ENCODE results near the gene L3MBTL4.

L3MBTL4 gene

DNA sequence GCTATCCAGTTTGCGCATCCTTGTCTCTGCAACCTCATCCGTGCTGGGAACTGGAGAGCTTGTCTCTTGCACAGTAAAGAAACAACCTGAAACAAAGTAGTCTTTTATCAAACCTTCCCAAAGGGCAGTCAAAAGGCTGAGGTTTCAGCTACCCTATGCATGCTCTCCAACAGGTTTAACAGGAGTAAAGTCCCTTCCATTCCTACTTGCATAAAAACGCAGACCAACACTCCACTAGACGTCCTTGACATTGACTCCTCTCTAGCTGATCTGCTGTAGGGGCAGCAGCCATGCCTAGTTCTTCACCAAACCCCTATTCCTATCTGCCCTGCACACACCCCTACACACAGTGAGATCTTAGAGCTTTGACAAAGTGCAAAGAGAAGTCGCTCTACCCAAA lies 41.5 kb downstream of the L3MBTL4 start:
- no peak overlapping the region for H3K4me2 ChIP-seq
- H3K79me2 ChIP-seq (ENCODE audit: insufficient read depth, low read depth), result no peaks in the 10 kb centered on the region
- H3K4me1 ChIP-seq (ENCODE audit: low read depth, poor library complexity, severe bottlenecking), result no peaks in the 10 kb centered on the region
- TF ChIP-seq, protein P1, sequence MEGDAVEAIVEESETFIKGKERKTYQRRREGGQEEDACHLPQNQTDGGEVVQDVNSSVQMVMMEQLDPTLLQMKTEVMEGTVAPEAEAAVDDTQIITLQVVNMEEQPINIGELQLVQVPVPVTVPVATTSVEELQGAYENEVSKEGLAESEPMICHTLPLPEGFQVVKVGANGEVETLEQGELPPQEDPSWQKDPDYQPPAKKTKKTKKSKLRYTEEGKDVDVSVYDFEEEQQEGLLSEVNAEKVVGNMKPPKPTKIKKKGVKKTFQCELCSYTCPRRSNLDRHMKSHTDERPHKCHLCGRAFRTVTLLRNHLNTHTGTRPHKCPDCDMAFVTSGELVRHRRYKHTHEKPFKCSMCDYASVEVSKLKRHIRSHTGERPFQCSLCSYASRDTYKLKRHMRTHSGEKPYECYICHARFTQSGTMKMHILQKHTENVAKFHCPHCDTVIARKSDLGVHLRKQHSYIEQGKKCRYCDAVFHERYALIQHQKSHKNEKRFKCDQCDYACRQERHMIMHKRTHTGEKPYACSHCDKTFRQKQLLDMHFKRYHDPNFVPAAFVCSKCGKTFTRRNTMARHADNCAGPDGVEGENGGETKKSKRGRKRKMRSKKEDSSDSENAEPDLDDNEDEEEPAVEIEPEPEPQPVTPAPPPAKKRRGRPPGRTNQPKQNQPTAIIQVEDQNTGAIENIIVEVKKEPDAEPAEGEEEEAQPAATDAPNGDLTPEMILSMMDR (conservative IDR thresholded peaks at IDR 0.05; ENCODE audit: low read depth, low read length), result no peak
- no peaks in the 10 kb centered on the region for H4K20me1 ChIP-seq (ENCODE audit: insufficient read depth)
- H3K36me3 ChIP-seq (ENCODE audit: insufficient read depth), result no peaks in the 10 kb centered on the region
- no peak overlapping the region for H3K4me3 ChIP-seq (IDR thresholded peaks at IDR 0.05; ENCODE audit: insufficient read depth, low read depth, low read length)
- no peak overlapping the region for H3K9ac ChIP-seq
- no peaks in the 10 kb centered on the region for H3K27me3 ChIP-seq (ENCODE audit: insufficient read depth, low read depth)
- H3K27ac ChIP-seq, result no peak overlapping the region
- H2AFZ ChIP-seq (ENCODE audit: low read depth), result no peak overlapping the region

DNA sequence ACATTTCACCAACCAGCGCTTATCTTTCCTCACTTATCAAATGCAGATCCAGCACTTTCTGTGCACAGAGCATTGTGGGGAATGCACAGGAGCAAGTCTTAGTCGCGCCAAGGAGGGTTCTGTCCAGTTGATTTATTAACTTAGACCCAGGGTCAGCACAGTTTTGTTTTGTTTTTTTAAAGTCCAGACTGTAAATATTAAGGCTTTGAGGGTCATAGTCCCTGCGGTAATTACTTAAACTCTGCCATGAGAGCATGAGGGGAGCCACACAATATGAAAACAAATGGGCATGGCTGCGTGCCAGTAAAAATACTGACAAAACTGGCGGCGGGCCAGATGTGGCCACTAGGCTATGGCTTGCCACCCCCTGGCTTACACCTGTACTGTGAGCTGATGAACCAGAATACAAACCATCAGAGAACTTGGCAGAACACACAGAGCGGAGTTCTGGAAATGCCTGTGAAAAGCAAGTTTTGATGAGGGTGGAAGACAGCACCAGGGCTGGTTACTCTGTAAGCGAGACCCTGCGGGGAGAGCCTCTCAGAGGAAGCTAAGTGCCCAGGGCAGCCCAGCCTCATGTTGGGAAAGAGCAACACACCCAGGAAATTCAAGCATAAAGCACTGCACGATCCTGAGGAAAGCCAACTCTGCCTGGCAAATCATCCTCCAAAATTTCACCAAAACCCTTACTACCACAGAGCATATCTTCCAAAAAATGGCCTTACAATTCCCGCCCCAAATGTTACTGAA lies 43.6 kb downstream of the L3MBTL4 start:
- no peak overlapping the region for H3K4me3 ChIP-seq (IDR thresholded peaks at IDR 0.05; ENCODE audit: insufficient read depth, low read depth, low read length)
- H3K9ac ChIP-seq, result no peak overlapping the region
- no peak overlapping the region for H2AFZ ChIP-seq (ENCODE audit: low read depth)
- H4K20me1 ChIP-seq (ENCODE audit: insufficient read depth), result no peaks in the 10 kb centered on the region
- no peaks in the 10 kb centered on the region for H3K27me3 ChIP-seq (ENCODE audit: insufficient read depth, low read depth)
- H3K4me1 ChIP-seq (ENCODE audit: low read depth, poor library complexity, severe bottlenecking), result no peaks in the 10 kb centered on the region
- no peak overlapping the region for H3K4me2 ChIP-seq
- no peaks in the 10 kb centered on the region for H3K36me3 ChIP-seq (ENCODE audit: insufficient read depth)
- no peaks in the 10 kb centered on the region for H3K79me2 ChIP-seq (ENCODE audit: insufficient read depth, low read depth)
- TF ChIP-seq, protein P1 (conservative IDR thresholded peaks at IDR 0.05; ENCODE audit: low read depth, low read length), result no peak
- no peak overlapping the region for H3K27ac ChIP-seq

DNA sequence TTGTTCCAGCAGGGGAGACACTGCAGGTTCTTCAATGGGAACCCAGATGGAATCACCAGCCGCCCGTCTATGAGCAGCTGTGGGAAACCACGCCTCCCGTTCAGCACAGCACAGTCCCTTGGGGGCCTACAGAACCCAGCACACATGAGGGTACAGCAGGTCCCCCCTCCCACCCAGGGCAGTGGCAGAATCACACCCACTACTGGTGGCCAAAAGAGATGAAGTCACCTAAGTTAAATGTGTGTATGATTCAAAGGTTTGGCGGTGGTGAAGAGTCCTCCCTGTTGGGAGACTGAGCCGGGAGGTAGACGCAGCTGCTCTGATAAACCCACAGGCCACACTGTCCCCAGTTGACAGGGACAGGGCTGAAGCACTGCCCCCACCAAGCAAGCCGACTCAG lies 44.3 kb downstream of the L3MBTL4 start:
- H3K79me2 ChIP-seq (ENCODE audit: insufficient read depth, low read depth), result no peaks in the 10 kb centered on the region
- H4K20me1 ChIP-seq (ENCODE audit: insufficient read depth), result no peaks in the 10 kb centered on the region
- H2AFZ ChIP-seq (ENCODE audit: low read depth), result no peak overlapping the region
- no peaks in the 10 kb centered on the region for H3K36me3 ChIP-seq (ENCODE audit: insufficient read depth)
- H3K4me1 ChIP-seq (ENCODE audit: low read depth, poor library complexity, severe bottlenecking), result no peaks in the 10 kb centered on the region
- H3K9ac ChIP-seq, result no peak overlapping the region
- H3K4me3 ChIP-seq (IDR thresholded peaks at IDR 0.05; ENCODE audit: insufficient read depth, low read depth, low read length), result no peak overlapping the region
- no peak overlapping the region for H3K4me2 ChIP-seq
- no peak overlapping the region for H3K27ac ChIP-seq
- H3K27me3 ChIP-seq (ENCODE audit: insufficient read depth, low read depth), result no peaks in the 10 kb centered on the region
- TF ChIP-seq, protein P1 (conservative IDR thresholded peaks at IDR 0.05; ENCODE audit: low read depth, low read length), result no peak

DNA sequence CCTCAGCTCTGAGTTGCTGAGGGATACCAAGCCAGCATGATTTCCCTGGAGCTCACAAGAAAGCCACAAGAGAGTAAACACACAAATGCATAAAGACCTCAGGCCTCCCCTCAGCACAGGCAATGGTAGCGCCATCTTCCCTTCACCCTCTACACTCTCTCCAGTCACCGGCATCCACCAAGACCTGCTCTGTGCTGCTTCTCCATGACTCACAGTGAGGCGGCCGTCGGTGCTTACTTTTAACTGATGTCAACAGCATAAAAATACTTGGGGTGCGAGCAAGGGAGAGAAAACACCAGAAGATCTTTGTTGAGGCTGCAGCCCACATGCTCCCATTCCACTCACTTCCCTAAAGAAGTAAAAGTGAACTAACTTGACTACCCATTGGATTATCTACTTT lies 46.7 kb downstream of the L3MBTL4 start:
- no peaks in the 10 kb centered on the region for H3K4me1 ChIP-seq (ENCODE audit: low read depth, poor library complexity, severe bottlenecking)
- no peak overlapping the region for H3K9ac ChIP-seq
- H3K36me3 ChIP-seq (ENCODE audit: insufficient read depth), result no peaks in the 10 kb centered on the region
- H3K4me3 ChIP-seq (IDR thresholded peaks at IDR 0.05; ENCODE audit: insufficient read depth, low read depth, low read length), result no peak overlapping the region
- no peaks in the 10 kb centered on the region for H3K79me2 ChIP-seq (ENCODE audit: insufficient read depth, low read depth)
- H2AFZ ChIP-seq (ENCODE audit: low read depth), result no peak overlapping the region
- H3K27ac ChIP-seq, result no peak overlapping the region
- H3K27me3 ChIP-seq (ENCODE audit: insufficient read depth, low read depth), result no peaks in the 10 kb centered on the region
- no peak overlapping the region for H3K4me2 ChIP-seq
- no peaks in the 10 kb centered on the region for H4K20me1 ChIP-seq (ENCODE audit: insufficient read depth)
- TF ChIP-seq, protein P1 (conservative IDR thresholded peaks at IDR 0.05; ENCODE audit: low read depth, low read length), result no peak
